Activated CD8-positive, alpha-beta memory T cell treated with anti-CD3 and anti-CD28 coated beads for 1 hour (primary cell): ENCODE measurements around the gene KRT78.
"Not testable (repeated sequence)": the region's sequence is repeated elsewhere in the genome, so short reads cannot be mapped to it uniquely, and the experiment has no call there.

Source experiments
- DNase-seq, 2 donors: peaks; one replicate each; pipeline ENCODE4 v3.0.0-alpha.2; 2020; ENCODE audit warnings: low read depth in 1 of 2; ENCODE audit errors: extremely low read depth in 1 of 2

The KRT78 gene

DNA sequence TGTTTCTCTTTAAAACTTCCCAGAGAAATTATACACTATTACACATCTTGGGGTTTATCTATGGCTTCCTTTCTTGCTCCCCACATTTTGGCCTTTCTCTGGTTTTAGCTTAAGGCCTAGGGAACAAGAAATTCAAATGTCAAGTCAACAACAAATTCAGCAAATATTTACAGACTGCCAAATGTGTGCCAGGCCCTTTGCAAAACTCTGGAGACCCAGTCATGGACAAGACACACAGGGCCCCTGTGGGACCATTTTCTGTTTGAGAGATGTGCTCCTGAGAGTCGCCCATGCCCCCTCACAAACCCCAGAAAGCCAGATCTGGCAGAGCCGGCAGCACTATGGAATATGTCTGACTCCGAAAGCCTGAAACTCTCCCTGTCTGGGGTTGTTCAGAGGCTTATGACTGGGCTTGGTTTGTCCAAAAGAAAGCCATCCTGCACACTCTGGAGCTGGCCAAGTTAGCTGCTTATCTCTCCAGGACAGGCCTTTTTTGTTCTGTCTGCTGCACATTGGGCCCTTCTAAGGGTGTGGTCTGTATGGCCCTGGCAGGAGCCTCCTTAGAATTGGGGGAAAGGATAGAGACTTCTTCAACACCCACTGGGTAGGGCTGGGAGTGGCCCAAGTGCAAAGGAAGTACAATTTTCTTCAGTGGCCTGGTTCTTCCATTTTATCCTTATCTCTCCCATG, 51.8 kb downstream of the KRT78 start:
- no peak for DNase-seq

GRCh38 chr12:52796429-52796794, 52.4 kb downstream of the KRT78 start:
- DNase-seq, result no peak

- DNase-seq, result no peak
These were observed 52.9 kb downstream of the KRT78 start, which contains the start of gene KRT3 for GRCh38 chr12:52795694-52796428. Gene KRT3 (minus strand): TSS chr12:52796117. CDS start chr12:52796042, 75 bp downstream.

DNA sequence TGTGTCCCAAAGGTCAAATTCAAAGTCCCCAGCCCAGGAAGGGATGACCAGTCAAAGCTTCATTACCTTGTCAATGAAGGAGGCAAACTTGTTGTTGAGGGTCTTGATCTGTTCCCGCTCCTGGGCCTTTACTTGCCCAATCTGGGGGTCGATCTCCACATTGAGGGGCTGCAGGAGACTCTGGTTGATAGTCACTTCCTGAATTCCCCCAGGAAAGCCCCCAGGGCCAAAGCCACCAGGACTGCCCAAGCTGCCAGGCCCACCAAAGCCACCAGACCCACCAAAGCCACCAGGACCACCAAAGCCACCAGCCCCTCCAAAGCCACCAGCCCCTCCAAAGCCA, 53.5 kb downstream of the KRT78 start:
- DNase-seq, result not testable (repeated sequence)

- DNase-seq, result no peak
These were observed 54.1 kb downstream of the KRT78 start for GRCh38 chr12:52794479-52795331.

- no peak for DNase-seq
These were observed 56.4 kb downstream of the KRT78 start for GRCh38 chr12:52792185-52793029.

DNA sequence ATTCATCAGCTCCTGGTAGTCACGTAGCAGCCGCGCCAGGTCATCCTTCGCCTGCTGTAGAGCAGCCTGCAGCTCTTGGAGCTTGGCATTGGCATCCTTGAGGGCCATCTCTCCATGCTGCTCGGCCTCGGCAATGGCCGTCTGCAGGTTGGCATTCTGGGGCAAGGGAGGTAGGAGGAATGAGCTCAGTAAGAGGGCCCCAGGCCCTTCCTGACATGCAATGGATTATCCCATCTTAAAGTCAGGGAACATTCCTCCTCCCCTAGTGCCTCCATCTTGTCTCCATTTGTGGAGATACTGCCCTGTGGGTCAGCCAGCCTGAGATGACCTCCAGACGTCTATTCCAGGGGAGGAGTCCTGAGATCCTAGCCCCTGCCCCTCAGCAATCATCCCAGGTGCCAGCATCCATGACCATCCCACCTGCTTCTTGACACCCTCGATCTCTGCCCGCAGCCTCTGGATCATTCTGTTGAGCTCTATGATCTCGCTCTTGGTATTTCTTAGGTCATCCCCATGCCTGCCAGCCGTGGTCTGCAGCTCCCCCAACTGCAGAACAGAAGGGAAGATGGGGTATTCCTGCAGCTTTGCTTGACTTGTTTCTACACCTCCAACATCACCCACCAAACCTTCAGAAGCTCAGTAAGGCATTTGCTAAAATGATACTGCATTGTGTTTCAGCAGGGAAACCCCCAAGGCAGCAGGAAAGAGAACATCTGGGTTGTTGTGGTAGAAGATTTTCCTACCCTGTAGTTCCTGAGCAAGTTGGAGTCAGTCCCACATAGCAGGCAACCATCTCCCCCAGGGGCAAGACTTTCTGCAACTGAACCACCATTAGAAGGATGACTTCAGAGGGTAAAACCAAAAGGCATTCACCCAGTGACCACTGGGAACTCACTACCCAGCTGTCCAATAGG, 57.3 kb downstream of the KRT78 start:
- DNase-seq, result no peak

- DNase-seq, result no peak
These were observed 58.1 kb downstream of the KRT78 start for GRCh38 chr12:52790427-52791270.

DNA sequence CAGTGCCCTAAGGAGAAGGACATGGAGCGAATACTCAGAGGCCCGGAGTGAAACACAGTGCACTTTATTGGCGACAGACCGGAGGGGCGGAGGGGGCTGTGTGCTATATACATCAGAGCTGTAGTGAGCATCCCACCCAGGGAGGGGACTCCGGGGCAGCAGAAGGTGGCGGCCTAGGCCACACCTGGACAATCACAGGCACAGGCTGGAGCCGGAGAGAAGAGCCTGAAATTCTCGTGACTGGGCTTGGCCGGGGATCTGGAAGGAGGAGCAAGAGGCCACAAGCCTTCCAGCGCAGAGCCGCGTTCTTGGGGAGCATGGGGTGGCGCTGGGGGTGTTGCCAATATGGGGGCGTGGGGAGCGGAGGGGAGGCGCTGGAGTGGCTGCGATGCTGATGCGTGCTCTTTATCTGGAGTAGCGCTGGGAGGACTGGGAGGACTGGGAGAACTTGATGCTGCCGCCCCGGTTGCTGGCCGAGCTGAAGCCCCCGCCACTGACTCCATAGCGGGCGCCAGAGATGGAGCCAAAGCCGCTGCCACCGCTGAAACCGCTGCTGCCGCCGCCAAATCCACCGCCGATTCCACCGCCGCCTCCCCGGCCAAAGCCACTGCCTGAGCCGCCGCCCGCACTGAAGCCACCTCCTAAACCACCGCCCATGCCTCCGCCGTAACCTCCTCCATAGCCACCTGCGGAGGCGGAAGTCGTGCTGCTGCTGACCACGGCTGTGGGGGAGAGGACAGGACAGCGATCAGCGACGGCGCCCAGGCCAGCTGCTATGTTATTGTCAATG, 59.0 kb downstream of the KRT78 start:
- DNase-seq, result no peak

DNA sequence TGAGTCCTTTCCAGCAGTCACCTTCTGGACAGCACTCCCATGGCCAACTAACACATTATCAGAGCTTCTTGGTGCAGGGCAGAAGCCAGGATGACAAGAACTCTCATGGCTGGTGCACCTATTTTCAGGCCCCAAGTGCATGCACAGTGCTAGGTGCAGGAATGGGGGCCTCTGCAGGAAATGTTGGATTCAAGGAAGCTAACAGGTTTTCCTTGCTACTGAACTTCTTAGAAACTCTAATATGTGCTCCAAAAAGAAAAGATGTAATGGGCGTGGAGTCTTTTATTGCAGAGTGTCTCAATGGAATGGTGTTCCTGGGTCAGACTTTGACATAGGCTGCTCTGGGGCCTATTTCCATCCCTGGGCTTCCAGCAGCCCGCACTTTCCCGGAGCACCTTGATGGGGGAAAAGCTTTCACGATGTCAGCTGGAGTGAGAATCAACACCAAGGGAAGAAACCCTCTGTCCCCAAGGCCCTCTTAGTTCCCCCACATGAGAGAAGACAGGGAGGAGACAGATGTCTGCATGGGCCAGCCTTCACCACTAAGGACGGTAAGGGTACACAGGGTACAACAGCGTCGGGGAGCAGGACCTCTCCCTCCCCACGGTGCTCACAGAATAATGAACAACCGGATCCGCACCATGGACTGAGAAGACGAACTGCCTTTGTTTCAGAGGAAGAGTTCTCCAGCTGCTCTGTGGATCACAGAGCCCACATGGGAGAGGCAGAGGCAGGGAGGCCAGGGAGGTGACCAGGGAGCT, 59.7 kb downstream of the KRT78 start:
- DNase-seq, result no peak

GRCh38 chr12:52788192-52788875, 60.5 kb downstream of the KRT78 start:
- no peak for DNase-seq
